Measurements from ENCODE around the gene STX16.
"Not testable (repeated sequence)": the region's sequence is repeated elsewhere in the genome, so short reads cannot be mapped to it uniquely, and the experiment has no call there.

Gene STX16

GRCh38 chr20:58642441-58642840 lies 8.6 kb upstream of the STX16 start:
- DNase-seq (ENCODE audit: extremely low read depth, insufficient read length), result no peak
- no peak for TF ChIP-seq CTCF (IDR thresholded peaks at IDR 0.05; ENCODE audit: insufficient read depth, low read length, poor library complexity, severe bottlenecking)
- H3K36me3 ChIP-seq (ENCODE audit: control insufficient read depth, insufficient read depth, low read length), result no peaks in the 10 kb centered on the region
- no peak overlapping the region for H3K4me3 ChIP-seq (replicated peaks; ENCODE audit: low read depth, low read length)
- H3K27me3 ChIP-seq (replicated peaks; ENCODE audit: control insufficient read depth, insufficient read depth, low read length), result no peaks in the 10 kb centered on the region; the same call in none of the 2 replicates

GRCh38 chr20:58642896-58643295 lies 8.2 kb upstream of the STX16 start:
- not testable (repeated sequence) for H3K36me3 ChIP-seq (ENCODE audit: control insufficient read depth, insufficient read depth, low read length); H3K27me3 ChIP-seq (replicated peaks; ENCODE audit: control insufficient read depth, insufficient read depth, low read length); H3K4me3 ChIP-seq (replicated peaks; ENCODE audit: low read depth, low read length); DNase-seq (ENCODE audit: extremely low read depth, insufficient read length)

- no peaks in the 10 kb centered on the region for H3K36me3 ChIP-seq (ENCODE audit: control insufficient read depth, insufficient read depth, low read length)
- no peak overlapping the region for H3K4me3 ChIP-seq (replicated peaks; ENCODE audit: low read depth, low read length)
- TF ChIP-seq CTCF (IDR thresholded peaks at IDR 0.05; ENCODE audit: insufficient read depth, low read length, poor library complexity, severe bottlenecking), result no peak
- DNase-seq (ENCODE audit: extremely low read depth, insufficient read length), result no peak
- H3K27me3 ChIP-seq (replicated peaks; ENCODE audit: control insufficient read depth, insufficient read depth, low read length), result no peaks in the 10 kb centered on the region; the same call in 1 of the 2 replicates
Measured at GRCh38 chr20:58645412-58645968, 5.6 kb upstream of the STX16 start.

GRCh38 chr20:58646257-58646656 lies 4.8 kb upstream of the STX16 start:
- DNase-seq (ENCODE audit: extremely low read depth, insufficient read length), result no peak
- no peak for TF ChIP-seq CTCF (IDR thresholded peaks at IDR 0.05; ENCODE audit: insufficient read depth, low read length, poor library complexity, severe bottlenecking)
- H3K27me3 ChIP-seq (replicated peaks; ENCODE audit: control insufficient read depth, insufficient read depth, low read length), result no peaks in the 10 kb centered on the region
- H3K36me3 ChIP-seq (ENCODE audit: control insufficient read depth, insufficient read depth, low read length), result no peaks in the 10 kb centered on the region
- no peak overlapping the region for H3K4me3 ChIP-seq (replicated peaks; ENCODE audit: low read depth, low read length)

GRCh38 chr20:58646703-58647102 lies 4.4 kb upstream of the STX16 start:
- TF ChIP-seq CTCF (IDR thresholded peaks at IDR 0.05; ENCODE audit: insufficient read depth, low read length, poor library complexity, severe bottlenecking), result no peak
- Histone ChIP-seq H3K27me3 (replicated peaks; ENCODE audit: control insufficient read depth, insufficient read depth, low read length) (no peaks in the 10 kb centered on the region), H3K4me3 (replicated peaks; ENCODE audit: low read depth, low read length) (no peak overlapping the region), H3K36me3 (ENCODE audit: control insufficient read depth, insufficient read depth, low read length) (no peaks in the 10 kb centered on the region)
- no peak for DNase-seq (ENCODE audit: extremely low read depth, insufficient read length)

GRCh38 chr20:58647162-58647795 lies 3.8 kb upstream of the STX16 start:
- TF ChIP-seq CTCF (IDR thresholded peaks at IDR 0.05; ENCODE audit: insufficient read depth, low read length, poor library complexity, severe bottlenecking), result no peak

More at GRCh38 chr20:58647162-58647795, 3.8 kb upstream of the STX16 start:
- DNase-seq (ENCODE audit: extremely low read depth, insufficient read length), result no peak
- Histone ChIP-seq H3K4me3 (replicated peaks; ENCODE audit: low read depth, low read length) (no peak overlapping the region), H3K36me3 (ENCODE audit: control insufficient read depth, insufficient read depth, low read length) (no peaks in the 10 kb centered on the region), H3K27me3 (replicated peaks; ENCODE audit: control insufficient read depth, insufficient read depth, low read length) (no peaks in the 10 kb centered on the region)
